ENCODE measurements around the gene SLC5A1.

- TF ChIP-seq, protein P1, sequence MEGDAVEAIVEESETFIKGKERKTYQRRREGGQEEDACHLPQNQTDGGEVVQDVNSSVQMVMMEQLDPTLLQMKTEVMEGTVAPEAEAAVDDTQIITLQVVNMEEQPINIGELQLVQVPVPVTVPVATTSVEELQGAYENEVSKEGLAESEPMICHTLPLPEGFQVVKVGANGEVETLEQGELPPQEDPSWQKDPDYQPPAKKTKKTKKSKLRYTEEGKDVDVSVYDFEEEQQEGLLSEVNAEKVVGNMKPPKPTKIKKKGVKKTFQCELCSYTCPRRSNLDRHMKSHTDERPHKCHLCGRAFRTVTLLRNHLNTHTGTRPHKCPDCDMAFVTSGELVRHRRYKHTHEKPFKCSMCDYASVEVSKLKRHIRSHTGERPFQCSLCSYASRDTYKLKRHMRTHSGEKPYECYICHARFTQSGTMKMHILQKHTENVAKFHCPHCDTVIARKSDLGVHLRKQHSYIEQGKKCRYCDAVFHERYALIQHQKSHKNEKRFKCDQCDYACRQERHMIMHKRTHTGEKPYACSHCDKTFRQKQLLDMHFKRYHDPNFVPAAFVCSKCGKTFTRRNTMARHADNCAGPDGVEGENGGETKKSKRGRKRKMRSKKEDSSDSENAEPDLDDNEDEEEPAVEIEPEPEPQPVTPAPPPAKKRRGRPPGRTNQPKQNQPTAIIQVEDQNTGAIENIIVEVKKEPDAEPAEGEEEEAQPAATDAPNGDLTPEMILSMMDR (IDR thresholded peaks at IDR 0.05): no peak
- no peak for TF ChIP-seq POLR2AphosphoS5 (IDR thresholded peaks at IDR 0.05)
Observed at GRCh38 chr22:32119568-32120235, 76.6 kb downstream of the SLC5A1 start.

All from gastroesophageal sphincter (tissue), 3 donors.